GM08714 (cell line): ENCODE data around the gene PIGBOS1.
"Not testable (repeated sequence)": the region's sequence is repeated elsewhere in the genome, so short reads cannot be mapped to it uniquely, and the experiment has no call there.

Experiments
- H3K4me3 ChIP-seq: fragments of 200-500 bp; sonication (Bioruptor generic); 2 replicates; pipeline ENCODE4 v1.5.1; 2014; ENCODE audit warnings: mild to moderate bottlenecking, low read length, inconsistent platforms
- ZNF274 ChIP-seq: IDR thresholded peaks from 2 replicates; pipeline ENCODE4 v1.6.1; 2012; ENCODE audit warnings: mild to moderate bottlenecking, low read depth, low read length

Gene PIGBOS1

GRCh38 chr15:55283379-55284147 lies 35.4 kb downstream of the PIGBOS1 start:
- no peak overlapping the region for H3K4me3 ChIP-seq
- TF ChIP-seq ZNF274, result no peak

- TF ChIP-seq ZNF274, result no peak
- H3K4me3 ChIP-seq, result no peak overlapping the region
Measured at GRCh38 chr15:55282284-55282833, 36.6 kb downstream of the PIGBOS1 start.

GRCh38 chr15:55281517-55282228 lies 37.2 kb downstream of the PIGBOS1 start:
- TF ChIP-seq ZNF274, result no peak

GRCh38 chr15:55280589-55280988 lies 38.3 kb downstream of the PIGBOS1 start:
- not testable (repeated sequence) for H3K4me3 ChIP-seq

More at GRCh38 chr15:55281517-55282228, 37.2 kb downstream of the PIGBOS1 start:
- H3K4me3 ChIP-seq, result no peak overlapping the region

DNA sequence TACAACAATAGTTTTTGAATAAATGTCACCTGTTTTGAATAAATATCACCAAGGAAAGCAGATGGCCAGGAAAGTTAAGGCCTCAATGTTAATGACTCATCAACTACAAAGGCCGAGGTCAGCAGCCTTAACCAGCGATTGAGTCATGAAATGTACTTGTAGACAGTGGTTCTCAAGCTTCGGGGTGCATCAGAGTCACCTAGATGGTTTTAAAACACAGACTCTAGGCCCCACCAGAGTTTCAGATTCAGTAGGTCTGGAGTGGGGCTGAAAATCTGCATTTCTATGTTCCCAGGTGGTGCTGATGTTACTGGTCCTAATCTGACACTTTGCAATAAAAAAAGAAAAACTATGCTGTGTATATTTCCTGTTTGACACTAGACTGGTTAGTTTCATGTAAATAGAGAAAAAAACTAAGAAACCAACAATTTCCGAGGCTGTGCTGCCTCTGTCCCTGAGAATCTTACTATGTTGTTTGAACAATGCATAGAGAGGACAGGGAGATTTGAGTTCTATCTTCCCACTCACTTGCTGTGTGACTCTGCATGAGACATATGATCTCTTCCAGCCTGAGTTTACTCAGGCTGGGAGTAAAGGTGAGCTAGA lies 39.1 kb downstream of the PIGBOS1 start:
- peak overlapping the region; percentile 13; the same call in 1 of the 2 replicates for H3K4me3 ChIP-seq
- TF ChIP-seq ZNF274, result no peak

DNA sequence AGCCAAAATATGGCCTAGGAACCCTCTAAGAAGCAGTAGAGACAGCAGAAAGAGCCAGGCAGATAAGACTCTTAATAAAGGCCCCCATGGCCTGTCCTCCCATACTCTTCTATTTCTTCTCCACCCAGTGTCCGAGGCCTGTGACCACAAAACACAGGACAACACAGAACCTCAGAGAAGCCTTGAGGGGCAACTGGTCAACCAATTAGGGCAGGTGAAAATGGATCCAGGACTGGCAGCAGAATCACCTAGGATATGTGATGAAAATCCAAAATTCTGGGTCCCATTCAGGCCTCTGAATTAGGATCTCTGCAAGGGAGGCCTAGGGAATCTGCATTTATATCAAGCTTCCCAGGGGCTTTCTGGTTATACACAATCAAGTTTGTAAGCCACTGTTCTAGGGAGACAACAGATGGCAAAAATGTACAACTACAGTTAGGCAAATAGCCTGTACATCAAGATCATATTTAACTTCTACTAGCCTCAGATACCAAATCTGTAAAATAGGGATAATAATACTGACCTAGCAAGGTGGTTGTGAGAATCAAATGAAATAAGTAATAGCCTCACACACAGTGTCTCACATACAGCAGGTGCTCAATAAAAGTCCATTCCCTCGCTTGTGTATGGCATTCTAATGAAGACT lies 39.7 kb downstream of the PIGBOS1 start:
- no peak for TF ChIP-seq ZNF274
- H3K4me3 ChIP-seq, result peak overlapping the region; percentile 32; the same call in 1 of the 2 replicates

- H3K4me3 ChIP-seq, result peak overlapping the region; percentile 13; the same call in 1 of the 2 replicates
- TF ChIP-seq ZNF274, result no peak
Measured at GRCh38 chr15:55277715-55278114, 41.2 kb downstream of the PIGBOS1 start.

DNA sequence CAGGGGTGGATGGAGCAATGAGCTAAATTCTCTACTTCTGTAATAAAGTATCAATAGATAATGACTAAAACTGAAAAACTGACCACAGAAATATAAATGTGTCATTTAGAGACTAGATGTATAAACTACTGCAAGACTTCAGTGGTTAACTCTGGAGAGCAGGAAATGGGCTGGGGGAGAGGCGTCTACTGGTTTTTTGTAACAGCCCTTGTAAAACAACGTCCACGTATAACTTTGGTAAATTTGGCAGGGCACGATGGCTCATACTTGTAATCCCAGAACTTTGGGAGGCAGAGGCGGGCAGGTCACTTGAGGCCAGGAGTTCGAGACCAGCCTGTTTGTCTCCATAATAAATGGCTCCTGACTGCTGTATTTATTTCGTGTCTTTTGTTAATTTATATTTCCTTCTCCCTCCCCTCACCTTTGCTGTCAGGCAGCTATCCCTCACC lies 41.8 kb downstream of the PIGBOS1 start:
- H3K4me3 ChIP-seq, result peak overlapping the region; percentile 13; the same call in 1 of the 2 replicates
- no peak for TF ChIP-seq ZNF274

DNA sequence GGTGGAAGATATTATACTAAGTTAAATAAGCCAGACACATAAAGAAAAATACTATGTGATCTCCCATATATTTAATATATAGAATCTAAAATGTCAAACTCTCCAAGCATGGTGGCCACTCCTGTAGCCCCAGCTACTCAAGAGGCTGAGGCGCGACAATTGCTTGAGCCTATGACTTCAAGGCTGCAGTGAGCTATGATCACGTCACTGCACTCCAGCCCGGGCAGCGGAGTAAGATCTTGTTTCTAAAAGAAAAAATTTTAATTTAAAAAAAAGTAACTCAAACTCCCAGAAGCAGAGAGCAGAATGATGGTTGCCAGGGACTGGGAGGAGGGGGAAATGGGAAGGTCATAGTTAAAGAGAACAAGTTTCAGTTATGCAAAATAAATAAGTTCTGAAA lies 42.6 kb downstream of the PIGBOS1 start:
- H3K4me3 ChIP-seq, result peak overlapping the region; percentile 55; the same call in 1 of the 2 replicates
- TF ChIP-seq ZNF274, result no peak

- no peak overlapping the region for H3K4me3 ChIP-seq
- TF ChIP-seq ZNF274, result no peak
Measured at GRCh38 chr15:55270291-55270690, 48.6 kb downstream of the PIGBOS1 start.

- TF ChIP-seq ZNF274, result no peak
- H3K4me3 ChIP-seq, result no peak overlapping the region
Measured at GRCh38 chr15:55268176-55268695, 50.7 kb downstream of the PIGBOS1 start.

- no peak for TF ChIP-seq ZNF274
- H3K4me3 ChIP-seq, result no peak overlapping the region; the same call in 1 of the 2 replicates
Measured at GRCh38 chr15:55267401-55268175, 51.3 kb downstream of the PIGBOS1 start.
